ENCODE data around the gene ACSM2B. TPM values are rescaled to one million over a fixed set of nuclear protein-coding genes. Genes with fewer than 3 reads are reported as not detected.

Gene ACSM2B, protein sequence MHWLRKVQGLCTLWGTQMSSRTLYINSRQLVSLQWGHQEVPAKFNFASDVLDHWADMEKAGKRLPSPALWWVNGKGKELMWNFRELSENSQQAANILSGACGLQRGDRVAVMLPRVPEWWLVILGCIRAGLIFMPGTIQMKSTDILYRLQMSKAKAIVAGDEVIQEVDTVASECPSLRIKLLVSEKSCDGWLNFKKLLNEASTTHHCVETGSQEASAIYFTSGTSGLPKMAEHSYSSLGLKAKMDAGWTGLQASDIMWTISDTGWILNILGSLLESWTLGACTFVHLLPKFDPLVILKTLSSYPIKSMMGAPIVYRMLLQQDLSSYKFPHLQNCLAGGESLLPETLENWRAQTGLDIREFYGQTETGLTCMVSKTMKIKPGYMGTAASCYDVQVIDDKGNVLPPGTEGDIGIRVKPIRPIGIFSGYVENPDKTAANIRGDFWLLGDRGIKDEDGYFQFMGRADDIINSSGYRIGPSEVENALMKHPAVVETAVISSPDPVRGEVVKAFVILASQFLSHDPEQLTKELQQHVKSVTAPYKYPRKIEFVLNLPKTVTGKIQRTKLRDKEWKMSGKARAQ
- total RNA-seq (2022; extraction: Qiagen RNA extraction): not detected in 5 replicates

DNA sequence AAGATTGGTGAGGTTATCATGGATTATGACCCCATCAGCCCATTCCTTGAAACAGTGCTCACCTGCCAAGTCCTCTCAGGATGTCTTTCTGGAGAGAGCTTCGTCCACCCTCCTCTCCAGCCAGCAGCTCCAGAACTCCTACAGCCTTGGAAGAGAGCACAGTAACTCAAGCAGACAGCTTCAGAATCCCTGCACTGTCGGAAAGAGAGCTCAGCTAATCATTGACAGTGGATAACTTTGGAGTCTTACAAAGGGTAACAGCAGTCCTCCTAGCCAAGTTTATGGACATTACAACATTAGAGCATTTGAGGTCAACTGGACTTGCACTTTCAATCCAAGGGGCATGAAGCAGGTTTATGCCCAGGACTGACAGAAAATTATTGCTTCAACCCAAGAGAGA, at the start of gene ACSM2B:
Gene ACSM2B (minus strand): TSS at position 223 of the 400 bp plus-strand sequence. CDS start 11,522 bp downstream, outside the sequence.

Other genes starting within 250 kb of the ACSM2B start
- not detected in 5 replicates for gene GP2, start 248.9 kb downstream of the ACSM2B start, total RNA-seq (2022; extraction: Qiagen RNA extraction)
- gene UMOD, start 223.7 kb downstream of the ACSM2B start, total RNA-seq (2022; extraction: Qiagen RNA extraction): not detected in 5 replicates
- not detected in 5 replicates for gene PDILT, start 171.6 kb downstream of the ACSM2B start, total RNA-seq (2022; extraction: Qiagen RNA extraction)
- gene ACSM5, start 166.8 kb downstream of the ACSM2B start, total RNA-seq (2022; extraction: Qiagen RNA extraction): 0.03 TPM in 1 of 5 replicates, not detected in the others
- gene ACSM2A, start 124.8 kb downstream of the ACSM2B start, total RNA-seq (2022; extraction: Qiagen RNA extraction): not detected in 5 replicates
- not detected in 5 replicates for gene ACSM1, start 121.3 kb upstream of the ACSM2B start, total RNA-seq (2022; extraction: Qiagen RNA extraction)
- gene THUMPD1, start 165.5 kb upstream of the ACSM2B start, total RNA-seq (2022; extraction: Qiagen RNA extraction): 20.5 to 27.1 TPM (median 22.2 TPM) in 5 replicates
- gene ACSM3, start 187.6 kb upstream of the ACSM2B start, total RNA-seq (2022; extraction: Qiagen RNA extraction): 3.3 to 5.5 TPM (median 3.5 TPM) in 5 replicates
- gene ERI2, start 230.1 kb upstream of the ACSM2B start, total RNA-seq (2022; extraction: Qiagen RNA extraction): 11.0 to 19.9 TPM (median 14.2 TPM) in 5 replicates
- 3.7 to 4.7 TPM (median 4.0 TPM) in 5 replicates for gene REXO5, start 230.2 kb upstream of the ACSM2B start, total RNA-seq (2022; extraction: Qiagen RNA extraction)